Astrocyte of the spinal cord (primary cell): Measurements from ENCODE around the gene SNX25.

Experiments used
- DNase-seq: peaks from one replicate; pipeline ENCODE4 v3.0.0; 2011; ENCODE audit warnings: low read depth, low spot score
- H3K4me3 ChIP-seq: 2 replicates; pipeline ENCODE4 v1.5.1; 2011; ENCODE audit warnings: low read depth, mild to moderate bottlenecking, low read length, moderate library complexity
- CTCF ChIP-seq: IDR thresholded peaks from 2 replicates; pipeline ENCODE4 v1.5.1; 2012; ENCODE audit warnings: low read depth, mild to moderate bottlenecking, low read length, inconsistent platforms
- in situ Hi-C: cut with HindIII; loops from 2 replicates; pipeline ENCODE4 v1.10.0; 2017; ENCODE audit warnings: low sequenced_read_pairs

Gene SNX25

GRCh38 chr4:185259719-185260118 lies 50.3 kb downstream of the SNX25 start:
- no peak for DNase-seq
- TF ChIP-seq CTCF, result no peak
- H3K4me3 ChIP-seq, result no peak overlapping the region
- in situ Hi-C loops, result no loop called here

GRCh38 chr4:185261946-185262345 lies 52.5 kb downstream of the SNX25 start:
- DNase-seq, result no peak
- in situ Hi-C loops, result no loop called here
- no peak overlapping the region for H3K4me3 ChIP-seq
- TF ChIP-seq CTCF, result no peak

- no peak for DNase-seq
- in situ Hi-C loops, result no loop called here
- no peak for TF ChIP-seq CTCF
- no peak overlapping the region for H3K4me3 ChIP-seq
Observed at GRCh38 chr4:185263419-185263818, 54.0 kb downstream of the SNX25 start.

GRCh38 chr4:185265942-185266341 lies 56.5 kb downstream of the SNX25 start:
- TF ChIP-seq CTCF, result no peak
- peak; percentile 76 for DNase-seq
- H3K4me3 ChIP-seq, result no peak overlapping the region
- in situ Hi-C loops, result no loop called here

- no peak for TF ChIP-seq CTCF
- no peak overlapping the region for H3K4me3 ChIP-seq
- in situ Hi-C loops, result no loop called here
- DNase-seq, result no peak
Observed at GRCh38 chr4:185269286-185269685, 59.9 kb downstream of the SNX25 start.

GRCh38 chr4:185270037-185270436 lies 60.6 kb downstream of the SNX25 start:
- no peak for TF ChIP-seq CTCF
- H3K4me3 ChIP-seq, result no peak overlapping the region
- DNase-seq, result no peak
- in situ Hi-C loops, result no loop called here

- in situ Hi-C loops, result no loop called here
- H3K4me3 ChIP-seq, result no peak overlapping the region
- no peak for DNase-seq
- TF ChIP-seq CTCF, result no peak
Observed at GRCh38 chr4:185270885-185271284, 61.5 kb downstream of the SNX25 start.
